ENCODE results near the gene KTN1. TPM values are rescaled to one million over a fixed set of nuclear protein-coding genes. Genes with fewer than 3 reads are reported as not detected.

KTN1 gene
- total and polyA plus RNA-seq, 2 experiments from 2014 or later = 124 to 607 TPM

GRCh38 chr14:55688566-55688965 is 108.6 kb downstream of the KTN1 start (continued):
- TF ChIP-seq ZNF462 (CRISPR knock-in tag; IDR thresholded peaks at IDR 0.05) = no peak
- TF ChIP-seq EZH2phosphoT487 (IDR thresholded peaks at IDR 0.05; ENCODE audit: unreplicated experiment) = no peak
- TF ChIP-seq ZNF331 (CRISPR knock-in tag; IDR thresholded peaks at IDR 0.05; ENCODE audit: low read depth) = no peak
- TF ChIP-seq STAT1 (IDR thresholded peaks at IDR 0.05; ENCODE audit: unreplicated experiment) = no peak
- TF ChIP-seq EZH2 (IDR thresholded peaks at IDR 0.05; ENCODE audit: low read depth, unreplicated experiment) = no peak
- TF ChIP-seq ETS1 (IDR thresholded peaks at IDR 0.05) = no peak
- no peak for TF ChIP-seq CTCF (conservative IDR thresholded peaks at IDR 0.05; ENCODE audit: low read depth in 2 of 2)
- TF ChIP-seq POLR2AphosphoS5 (IDR thresholded peaks at IDR 0.05; ENCODE audit: low read depth) = no peak
- no peak for TF ChIP-seq JUNB (IDR thresholded peaks at IDR 0.05; ENCODE audit: unreplicated experiment)
